Stimulated activated CD4-positive, alpha-beta T cell treated with anti-CD3 and anti-CD28 coated beads, Interleukin-1b, Interleukin-23, amount 100 ng/mL, for 1 hour (primary cell): ENCODE measurements around the gene RAB11FIP4.

Experiments used
- DNase-seq, 2 donors: peaks; one replicate each; pipeline ENCODE4 v3.0.0-alpha.2; 2020; ENCODE audit warnings: low read depth in 2 of 2

The RAB11FIP4 gene

GRCh38 chr17:31484821-31485220 is 93.3 kb downstream of the RAB11FIP4 start:
- no peak for DNase-seq

- no peak for DNase-seq
Measured at GRCh38 chr17:31486351-31487062, 95.0 kb downstream of the RAB11FIP4 start.

- DNase-seq = no peak
Measured at GRCh38 chr17:31487063-31487647, 95.7 kb downstream of the RAB11FIP4 start.

GRCh38 chr17:31487648-31488263 is 96.3 kb downstream of the RAB11FIP4 start:
- DNase-seq = peak; percentile 94 to 95

- DNase-seq = no peak
Measured at GRCh38 chr17:31488264-31488981, 96.9 kb downstream of the RAB11FIP4 start.

GRCh38 chr17:31488982-31489294 is 97.5 kb downstream of the RAB11FIP4 start:
- no peak for DNase-seq

- no peak for DNase-seq
Measured at GRCh38 chr17:31489295-31490018, 98.0 kb downstream of the RAB11FIP4 start.

GRCh38 chr17:31490019-31490650 is 98.7 kb downstream of the RAB11FIP4 start:
- DNase-seq = no peak

GRCh38 chr17:31490671-31491375 is 99.3 kb downstream of the RAB11FIP4 start:
- no peak for DNase-seq

GRCh38 chr17:31491376-31492131 is 100.1 kb downstream of the RAB11FIP4 start:
- DNase-seq = no peak

- no peak for DNase-seq
Measured at GRCh38 chr17:31492206-31492605, 100.7 kb downstream of the RAB11FIP4 start.

- peak in 1 of 2 donors; percentile 51 for DNase-seq
Measured at GRCh38 chr17:31492880-31493655, 101.6 kb downstream of the RAB11FIP4 start.

- no peak for DNase-seq
Measured at GRCh38 chr17:31493656-31494155, 102.2 kb downstream of the RAB11FIP4 start.

GRCh38 chr17:31494259-31495021 is 103.0 kb downstream of the RAB11FIP4 start:
- peak in 1 of 2 donors; percentile 31 for DNase-seq

GRCh38 chr17:31495022-31495885 is 103.8 kb downstream of the RAB11FIP4 start:
- DNase-seq = no peak

GRCh38 chr17:31496097-31496496 is 104.6 kb downstream of the RAB11FIP4 start:
- no peak for DNase-seq

GRCh38 chr17:31496601-31497000 is 105.1 kb downstream of the RAB11FIP4 start:
- no peak for DNase-seq
